ENCODE results near the gene RPRD2. TPM values are rescaled to one million over a fixed set of nuclear protein-coding genes. Genes with fewer than 3 reads are reported as not detected.

Gene RPRD2
- polyA plus RNA-seq, 3 donors: 5.9 to 9.7 (median 8.2) TPM

- H3K4me2 ChIP-seq (replicated peaks; ENCODE audit: extremely low read depth, low read length, poor library complexity, severe bottlenecking): no peak overlapping the region
- H3K27ac ChIP-seq (ENCODE audit: low read depth in 1 of 2, low read length in 2 of 2): no peak overlapping the region
- H3K9ac ChIP-seq (ENCODE audit: insufficient read depth, low read length, poor library complexity, severe bottlenecking): no peak overlapping the region
- 100% methylated on average over 9 of the region's 10 CpGs for WGBS (ENCODE audit: insufficient coverage)
- peaks cover 54 to 72% of the 10 kb centered on the region in 2 donors for H3K36me3 ChIP-seq (replicated peaks in 1 of 2; ENCODE audit: control insufficient read depth in 1 of 2, insufficient read depth in 2 of 2, low read length in 2 of 2)
- H3K4me1 ChIP-seq (ENCODE audit: control insufficient read depth in 1 of 2, insufficient read depth in 2 of 2, low read length in 2 of 2): no peaks in the 10 kb centered on the region
- no peaks in the 10 kb centered on the region for H3K27me3 ChIP-seq (ENCODE audit: control insufficient read depth in 2 of 2, insufficient read depth in 2 of 2, low read length in 2 of 2)
- no peaks in the 10 kb centered on the region for H3K4me1 Mint-ChIP-seq
- H3K4me3 Mint-ChIP-seq: no peak overlapping the region
- no peaks in the 10 kb centered on the region for H3K79me2 ChIP-seq (ENCODE audit: insufficient read depth, low read length)
- DNase-seq: no peak
- H3K9me3 ChIP-seq (replicated peaks in 1 of 2; ENCODE audit: control insufficient read depth in 1 of 2, insufficient read depth in 1 of 2, low read length in 2 of 2): no peaks in the 10 kb centered on the region
- no peak for TF ChIP-seq CTCF (IDR thresholded peaks at IDR 0.05)
- no peak overlapping the region for H2AFZ ChIP-seq (ENCODE audit: insufficient read depth, low read depth, low read length, poor library complexity, severe bottlenecking)
- peaks cover 64 to 86% of the 10 kb centered on the region in 2 donors for H3K36me3 Mint-ChIP-seq
- no peaks in the 10 kb centered on the region for H3K27me3 Mint-ChIP-seq (ENCODE audit: low read depth in 3 of 3)
- H3K9me3 Mint-ChIP-seq: peaks cover 0 to 3% (median 0%) of the 10 kb centered on the region in 7 donors
- no peaks in the 10 kb centered on the region for H4K20me1 ChIP-seq (ENCODE audit: insufficient read depth, low read length)
- H3K4me3 ChIP-seq (replicated peaks in 1 of 3; ENCODE audit: low read depth in 2 of 3, low read length in 3 of 3): no peak overlapping the region
- no peak overlapping the region for H3K27ac Mint-ChIP-seq
- intact Hi-C loops (cut with micrococcal nuclease): no loop called here
Observed at GRCh38 chr1:150498342-150498741, 134.4 kb downstream of the RPRD2 start.

GRCh38 chr1:150505431-150505830, 141.5 kb downstream of the RPRD2 start:
- no peak overlapping the region for H3K4me3 Mint-ChIP-seq
- Histone ChIP-seq H2AFZ (ENCODE audit: insufficient read depth, low read depth, low read length, poor library complexity, severe bottlenecking) (no peak overlapping the region), H3K36me3 (replicated peaks in 1 of 2; ENCODE audit: control insufficient read depth in 1 of 2, insufficient read depth in 2 of 2, low read length in 2 of 2) (peaks cover 44 to 50% of the 10 kb centered on the region in 2 donors), H3K79me2 (ENCODE audit: insufficient read depth, low read length) (no peaks in the 10 kb centered on the region), H3K9me3 (replicated peaks in 1 of 2; ENCODE audit: control insufficient read depth in 1 of 2, insufficient read depth in 1 of 2, low read length in 2 of 2) (no peaks in the 10 kb centered on the region), H3K4me2 (replicated peaks; ENCODE audit: extremely low read depth, low read length, poor library complexity, severe bottlenecking) (no peak overlapping the region), H3K4me1 (ENCODE audit: control insufficient read depth in 1 of 2, insufficient read depth in 2 of 2, low read length in 2 of 2) (peaks cover 4 to 17% of the 10 kb centered on the region in 2 donors), H4K20me1 (ENCODE audit: insufficient read depth, low read length) (no peaks in the 10 kb centered on the region), H3K27ac (ENCODE audit: low read depth in 1 of 2, low read length in 2 of 2) (no peak overlapping the region), H3K27me3 (ENCODE audit: control insufficient read depth in 2 of 2, insufficient read depth in 2 of 2, low read length in 2 of 2) (no peaks in the 10 kb centered on the region), H3K4me3 (replicated peaks in 1 of 3; ENCODE audit: low read depth in 2 of 3, low read length in 3 of 3) (no peak overlapping the region), H3K9ac (ENCODE audit: insufficient read depth, low read length, poor library complexity, severe bottlenecking) (no peak overlapping the region)
- intact Hi-C loops (cut with micrococcal nuclease): no loop called here
- peak overlapping the region in 1 of 7 donors; percentile 67 for H3K27ac Mint-ChIP-seq
- H3K9me3 Mint-ChIP-seq: no peaks in the 10 kb centered on the region
- no peaks in the 10 kb centered on the region for H3K27me3 Mint-ChIP-seq (ENCODE audit: low read depth in 3 of 3)
- WGBS (ENCODE audit: insufficient coverage): 100% methylated on average over 4 of the region's 6 CpGs
- peaks cover 58 to 61% of the 10 kb centered on the region in 2 donors for H3K36me3 Mint-ChIP-seq
- no peak for DNase-seq
- no peak for TF ChIP-seq CTCF (IDR thresholded peaks at IDR 0.05)
- H3K4me1 Mint-ChIP-seq: peaks cover 14% of the 10 kb centered on the region

All from CD14-positive monocyte (primary cell).